Retinal pigment epithelial cell (primary cell): ENCODE data around the gene GLYATL1B.
"Not testable (repeated sequence)": the region's sequence is repeated elsewhere in the genome, so short reads cannot be mapped to it uniquely, and the experiment has no call there.

Experiments used
- DNase-seq: peaks from one replicate; pipeline ENCODE4 v3.0.0-alpha.2; 2010; ENCODE audit warnings: low read depth
- H3K4me3 ChIP-seq: 2 replicates; pipeline ENCODE4 v1.5.1; 2011; ENCODE audit warnings: mild to moderate bottlenecking, low read length, control low read depth, moderate library complexity
- TF ChIP-seq, protein P1 (sequence below): conservative IDR thresholded peaks from 2 replicates; pipeline ENCODE4 v1.5.1; 2011; ENCODE audit warnings: low read depth, low read length, control low read depth, inconsistent platforms

Gene GLYATL1B

GRCh38 chr11:59069087-59069486 is 17.0 kb upstream of the GLYATL1B start:
- DNase-seq, result no peak
- TF ChIP-seq, protein P1, sequence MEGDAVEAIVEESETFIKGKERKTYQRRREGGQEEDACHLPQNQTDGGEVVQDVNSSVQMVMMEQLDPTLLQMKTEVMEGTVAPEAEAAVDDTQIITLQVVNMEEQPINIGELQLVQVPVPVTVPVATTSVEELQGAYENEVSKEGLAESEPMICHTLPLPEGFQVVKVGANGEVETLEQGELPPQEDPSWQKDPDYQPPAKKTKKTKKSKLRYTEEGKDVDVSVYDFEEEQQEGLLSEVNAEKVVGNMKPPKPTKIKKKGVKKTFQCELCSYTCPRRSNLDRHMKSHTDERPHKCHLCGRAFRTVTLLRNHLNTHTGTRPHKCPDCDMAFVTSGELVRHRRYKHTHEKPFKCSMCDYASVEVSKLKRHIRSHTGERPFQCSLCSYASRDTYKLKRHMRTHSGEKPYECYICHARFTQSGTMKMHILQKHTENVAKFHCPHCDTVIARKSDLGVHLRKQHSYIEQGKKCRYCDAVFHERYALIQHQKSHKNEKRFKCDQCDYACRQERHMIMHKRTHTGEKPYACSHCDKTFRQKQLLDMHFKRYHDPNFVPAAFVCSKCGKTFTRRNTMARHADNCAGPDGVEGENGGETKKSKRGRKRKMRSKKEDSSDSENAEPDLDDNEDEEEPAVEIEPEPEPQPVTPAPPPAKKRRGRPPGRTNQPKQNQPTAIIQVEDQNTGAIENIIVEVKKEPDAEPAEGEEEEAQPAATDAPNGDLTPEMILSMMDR, result no peak
- no peak overlapping the region for H3K4me3 ChIP-seq

- DNase-seq, result no peak
- TF ChIP-seq, protein P1, result no peak
Measured at GRCh38 chr11:59076876-59077571, 9.1 kb upstream of the GLYATL1B start.

DNA sequence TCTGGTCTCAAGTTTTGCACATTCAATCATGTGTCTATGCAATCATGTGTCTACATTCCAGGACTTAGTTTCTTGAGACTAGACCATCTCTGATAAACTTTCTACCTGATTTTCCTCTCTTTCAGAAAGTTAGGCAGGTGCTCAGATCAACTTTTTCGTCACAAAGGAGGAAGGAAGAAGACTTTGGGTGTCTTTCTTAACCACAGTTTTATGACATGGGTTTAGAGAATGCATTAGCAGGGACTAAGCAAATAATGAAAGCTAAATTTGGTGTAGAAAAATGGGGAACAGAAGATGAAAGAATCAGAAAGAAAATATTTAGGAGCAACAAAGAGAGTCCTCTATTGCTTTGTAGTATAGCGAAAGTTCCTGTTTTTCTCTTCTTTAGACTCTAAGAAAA is 7.7 kb upstream of the GLYATL1B start:
- H3K4me3 ChIP-seq, result no peak overlapping the region
- TF ChIP-seq, protein P1, result no peak
- DNase-seq, result no peak

More at GRCh38 chr11:59076876-59077571, 9.1 kb upstream of the GLYATL1B start:
- no peak overlapping the region for H3K4me3 ChIP-seq

DNA sequence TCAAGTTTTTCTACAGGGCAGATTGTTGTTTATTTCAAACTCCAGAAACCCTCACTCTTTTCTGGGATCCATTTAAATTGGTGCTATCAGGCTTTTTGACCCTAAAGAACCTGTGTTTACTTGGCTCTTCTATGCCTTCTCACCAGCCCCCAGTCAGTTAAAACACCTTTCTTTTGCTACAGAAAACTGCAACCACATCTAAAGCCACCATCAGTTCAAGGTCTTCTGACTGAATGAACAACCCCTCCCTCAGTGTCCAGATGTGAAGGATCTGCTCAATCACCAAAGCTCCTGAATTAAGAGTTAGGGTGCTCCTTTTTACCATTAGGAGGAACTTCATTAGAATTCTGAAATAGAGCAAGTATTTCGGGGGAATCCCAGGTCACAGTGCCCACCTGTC is 7.0 kb upstream of the GLYATL1B start:
- no peak for DNase-seq
- no peak overlapping the region for H3K4me3 ChIP-seq
- TF ChIP-seq, protein P1, result no peak

DNA sequence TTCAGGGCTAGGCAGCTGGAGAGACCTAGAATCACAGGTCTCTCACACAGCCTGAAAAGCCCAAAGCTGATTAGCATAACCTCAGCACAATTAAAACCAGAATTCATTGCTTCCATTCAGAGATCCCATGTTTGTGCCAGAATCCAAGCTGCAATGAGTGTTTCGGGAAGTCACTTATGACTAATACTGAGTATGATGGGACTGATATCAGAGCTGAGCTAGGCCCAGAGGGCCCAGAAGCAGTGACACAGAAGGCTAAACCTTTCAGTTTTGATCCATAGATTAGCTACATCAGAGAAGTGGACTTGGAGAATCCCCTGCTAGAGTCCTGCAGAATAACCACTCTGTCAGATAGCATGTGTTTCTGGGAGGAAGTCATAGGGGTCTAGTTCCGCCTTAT is 5.7 kb upstream of the GLYATL1B start:
- DNase-seq, H3K4me3 ChIP-seq: not testable (repeated sequence)

DNA sequence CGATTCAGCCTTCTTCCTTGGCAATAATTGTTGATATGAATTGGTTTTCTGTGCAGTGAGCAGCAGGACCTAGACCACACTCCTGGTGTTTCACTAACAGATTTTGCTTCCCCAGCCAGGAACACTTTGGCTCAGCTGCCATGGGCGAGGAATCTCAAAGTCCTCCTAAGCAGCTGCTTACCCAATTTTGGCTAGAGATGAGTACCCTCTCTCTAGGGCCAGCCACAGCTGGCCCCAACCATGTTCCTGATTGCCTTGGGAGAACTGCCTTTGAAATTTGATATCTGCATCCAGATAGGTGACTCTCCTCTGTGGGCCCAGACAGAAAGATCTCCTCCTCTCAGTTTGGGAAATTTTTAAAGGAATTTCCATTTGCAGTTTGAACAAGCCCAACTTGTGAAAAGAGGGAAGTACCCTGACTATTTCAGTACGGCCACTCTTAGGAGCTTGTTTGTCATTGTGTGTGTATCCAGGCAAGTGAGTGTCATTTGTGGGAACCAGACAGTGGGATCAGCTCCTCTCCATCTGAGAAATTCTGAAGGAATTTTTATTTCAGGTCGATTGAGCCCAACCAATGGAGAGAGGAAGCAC is 4.6 kb upstream of the GLYATL1B start:
- not testable (repeated sequence) for H3K4me3 ChIP-seq, DNase-seq

- DNase-seq, result no peak
- TF ChIP-seq, protein P1, result no peak
- H3K4me3 ChIP-seq, result no peak overlapping the region
Measured at GRCh38 chr11:59088162-59088561, 2.1 kb downstream of the GLYATL1B start.

DNA sequence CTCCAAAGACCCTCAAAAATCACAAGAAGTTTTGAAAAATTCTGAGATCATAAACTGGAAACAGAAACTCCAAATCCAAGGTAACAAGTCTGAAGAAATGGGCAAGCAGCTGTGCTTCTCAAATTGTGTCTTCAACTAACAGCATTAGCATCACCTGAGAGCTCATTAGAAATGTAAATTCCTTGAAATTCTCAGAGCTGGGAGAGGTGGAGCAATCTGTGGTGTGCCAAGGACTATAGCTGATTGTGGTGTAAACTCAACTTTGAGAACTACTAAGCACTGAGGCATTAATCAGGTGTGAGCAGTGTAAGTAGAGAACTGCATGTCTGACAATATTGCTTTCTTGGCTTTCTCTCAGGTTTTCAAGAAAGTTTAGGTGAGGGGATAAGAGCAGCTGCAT is 7.5 kb downstream of the GLYATL1B start:
- DNase-seq, result not testable (repeated sequence)

GRCh38 chr11:59095225-59095624 is 9.1 kb downstream of the GLYATL1B start:
- H3K4me3 ChIP-seq, DNase-seq: not testable (repeated sequence)

More for the DNA sequence above, 7.5 kb downstream of the GLYATL1B start:
- not testable (repeated sequence) for H3K4me3 ChIP-seq

- not testable (repeated sequence) for H3K4me3 ChIP-seq, DNase-seq
Measured at GRCh38 chr11:59095972-59096575, 10.0 kb downstream of the GLYATL1B start.
